Neural cell (in vitro differentiated cells): ENCODE data around the gene SPTBN1.

Source experiments
- EP300 ChIP-seq: fragments of 450-650 bp; conservative IDR thresholded peaks from 2 replicates; pipeline ENCODE4 v1.6.1; 2014; ENCODE audit warnings: antibody characterized with exemption, mild to moderate bottlenecking, moderate library complexity; ENCODE audit not compliant: poor library complexity, severe bottlenecking
- EZH2 ChIP-seq: fragments of 200-600, 300-800 bp; shearing (Covaris generic), sonication (generic); IDR thresholded peaks from 2 replicates; pipeline ENCODE4 v1.6.1; 2014; ENCODE audit warnings: antibody characterized with exemption, low read length, borderline replicate concordance, mild to moderate bottlenecking; ENCODE audit not compliant: insufficient read depth, poor library complexity, severe bottlenecking
- MXI1 ChIP-seq: fragments of 450-650 bp; conservative IDR thresholded peaks from 2 replicates; pipeline ENCODE4 v1.6.1; 2014; ENCODE audit warnings: antibody characterized with exemption, mild to moderate bottlenecking; ENCODE audit not compliant: poor library complexity, severe bottlenecking
- POLR2AphosphoS5 ChIP-seq: IDR thresholded peaks from 2 replicates; pipeline ENCODE4 v1.6.1; 2012
- RAD21 ChIP-seq: fragments of 450-650 bp; conservative IDR thresholded peaks from 2 replicates; pipeline ENCODE4 v1.6.1; 2014; ENCODE audit warnings: antibody characterized with exemption, mild to moderate bottlenecking, moderate library complexity
- SMC3 ChIP-seq: fragments of 450-650 bp; conservative IDR thresholded peaks from 2 replicates; pipeline ENCODE4 v1.6.1; 2014; ENCODE audit warnings: antibody characterized with exemption, mild to moderate bottlenecking, moderate library complexity; ENCODE audit not compliant: poor library complexity
- TAF1 ChIP-seq: IDR thresholded peaks from 2 replicates; pipeline ENCODE4 v1.6.1; 2012; ENCODE audit warnings: low read depth
- TF ChIP-seq, protein P1 (sequence below): fragments of 450-650 bp; IDR thresholded peaks from 2 replicates; pipeline ENCODE4 v1.5.1; 2014; ENCODE audit warnings: antibody characterized with exemption, mild to moderate bottlenecking, moderate library complexity; ENCODE audit not compliant: poor library complexity, severe bottlenecking
- TF ChIP-seq, protein P2 (sequence below): IDR thresholded peaks from 2 replicates; pipeline ENCODE4 v1.6.1; 2012; ENCODE audit warnings: borderline replicate concordance

DNA sequence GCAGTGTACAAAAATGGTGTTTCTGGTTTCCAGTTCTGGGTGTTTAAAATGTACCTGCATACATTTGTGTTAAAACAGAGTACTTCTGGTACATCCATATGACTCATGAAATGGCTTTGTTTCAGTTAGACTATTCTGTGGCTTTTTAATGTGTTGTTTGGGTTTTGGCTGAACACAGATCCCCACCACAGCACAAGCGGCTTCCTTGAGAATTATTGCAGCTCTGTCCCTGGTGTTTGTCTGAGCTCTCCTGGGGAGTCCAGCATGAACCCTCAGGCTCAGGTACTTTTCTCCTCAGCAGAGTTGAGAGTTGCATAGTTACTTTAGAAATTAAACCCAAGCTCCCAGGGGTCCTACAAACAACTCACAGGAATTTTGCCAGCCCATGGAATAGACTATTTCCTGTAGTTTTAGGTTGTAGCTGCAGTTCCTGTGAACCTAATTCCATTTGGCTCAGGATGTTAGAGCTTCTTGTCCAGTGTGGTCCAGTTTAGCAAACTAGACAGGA lies 202.5 kb downstream of the SPTBN1 start:
- TF ChIP-seq, protein P1, sequence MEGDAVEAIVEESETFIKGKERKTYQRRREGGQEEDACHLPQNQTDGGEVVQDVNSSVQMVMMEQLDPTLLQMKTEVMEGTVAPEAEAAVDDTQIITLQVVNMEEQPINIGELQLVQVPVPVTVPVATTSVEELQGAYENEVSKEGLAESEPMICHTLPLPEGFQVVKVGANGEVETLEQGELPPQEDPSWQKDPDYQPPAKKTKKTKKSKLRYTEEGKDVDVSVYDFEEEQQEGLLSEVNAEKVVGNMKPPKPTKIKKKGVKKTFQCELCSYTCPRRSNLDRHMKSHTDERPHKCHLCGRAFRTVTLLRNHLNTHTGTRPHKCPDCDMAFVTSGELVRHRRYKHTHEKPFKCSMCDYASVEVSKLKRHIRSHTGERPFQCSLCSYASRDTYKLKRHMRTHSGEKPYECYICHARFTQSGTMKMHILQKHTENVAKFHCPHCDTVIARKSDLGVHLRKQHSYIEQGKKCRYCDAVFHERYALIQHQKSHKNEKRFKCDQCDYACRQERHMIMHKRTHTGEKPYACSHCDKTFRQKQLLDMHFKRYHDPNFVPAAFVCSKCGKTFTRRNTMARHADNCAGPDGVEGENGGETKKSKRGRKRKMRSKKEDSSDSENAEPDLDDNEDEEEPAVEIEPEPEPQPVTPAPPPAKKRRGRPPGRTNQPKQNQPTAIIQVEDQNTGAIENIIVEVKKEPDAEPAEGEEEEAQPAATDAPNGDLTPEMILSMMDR, result no peak
- TF ChIP-seq, protein P2, sequence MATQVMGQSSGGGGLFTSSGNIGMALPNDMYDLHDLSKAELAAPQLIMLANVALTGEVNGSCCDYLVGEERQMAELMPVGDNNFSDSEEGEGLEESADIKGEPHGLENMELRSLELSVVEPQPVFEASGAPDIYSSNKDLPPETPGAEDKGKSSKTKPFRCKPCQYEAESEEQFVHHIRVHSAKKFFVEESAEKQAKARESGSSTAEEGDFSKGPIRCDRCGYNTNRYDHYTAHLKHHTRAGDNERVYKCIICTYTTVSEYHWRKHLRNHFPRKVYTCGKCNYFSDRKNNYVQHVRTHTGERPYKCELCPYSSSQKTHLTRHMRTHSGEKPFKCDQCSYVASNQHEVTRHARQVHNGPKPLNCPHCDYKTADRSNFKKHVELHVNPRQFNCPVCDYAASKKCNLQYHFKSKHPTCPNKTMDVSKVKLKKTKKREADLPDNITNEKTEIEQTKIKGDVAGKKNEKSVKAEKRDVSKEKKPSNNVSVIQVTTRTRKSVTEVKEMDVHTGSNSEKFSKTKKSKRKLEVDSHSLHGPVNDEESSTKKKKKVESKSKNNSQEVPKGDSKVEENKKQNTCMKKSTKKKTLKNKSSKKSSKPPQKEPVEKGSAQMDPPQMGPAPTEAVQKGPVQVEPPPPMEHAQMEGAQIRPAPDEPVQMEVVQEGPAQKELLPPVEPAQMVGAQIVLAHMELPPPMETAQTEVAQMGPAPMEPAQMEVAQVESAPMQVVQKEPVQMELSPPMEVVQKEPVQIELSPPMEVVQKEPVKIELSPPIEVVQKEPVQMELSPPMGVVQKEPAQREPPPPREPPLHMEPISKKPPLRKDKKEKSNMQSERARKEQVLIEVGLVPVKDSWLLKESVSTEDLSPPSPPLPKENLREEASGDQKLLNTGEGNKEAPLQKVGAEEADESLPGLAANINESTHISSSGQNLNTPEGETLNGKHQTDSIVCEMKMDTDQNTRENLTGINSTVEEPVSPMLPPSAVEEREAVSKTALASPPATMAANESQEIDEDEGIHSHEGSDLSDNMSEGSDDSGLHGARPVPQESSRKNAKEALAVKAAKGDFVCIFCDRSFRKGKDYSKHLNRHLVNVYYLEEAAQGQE, result no peak
- no peak for TF ChIP-seq RAD21
- no peak for TF ChIP-seq TAF1
- no peak for TF ChIP-seq POLR2AphosphoS5
- TF ChIP-seq EZH2, result no peak
- TF ChIP-seq MXI1, result no peak
- TF ChIP-seq EP300, result no peak
- no peak for TF ChIP-seq SMC3
